CMK (cell line): Measurements from ENCODE around the gene CCNT1.

ENCODE experiments used
- DNase-seq: peaks from one replicate; pipeline ENCODE4 v3.0.0-alpha.2; 2010; ENCODE audit warnings: low read depth

Gene CCNT1

DNA sequence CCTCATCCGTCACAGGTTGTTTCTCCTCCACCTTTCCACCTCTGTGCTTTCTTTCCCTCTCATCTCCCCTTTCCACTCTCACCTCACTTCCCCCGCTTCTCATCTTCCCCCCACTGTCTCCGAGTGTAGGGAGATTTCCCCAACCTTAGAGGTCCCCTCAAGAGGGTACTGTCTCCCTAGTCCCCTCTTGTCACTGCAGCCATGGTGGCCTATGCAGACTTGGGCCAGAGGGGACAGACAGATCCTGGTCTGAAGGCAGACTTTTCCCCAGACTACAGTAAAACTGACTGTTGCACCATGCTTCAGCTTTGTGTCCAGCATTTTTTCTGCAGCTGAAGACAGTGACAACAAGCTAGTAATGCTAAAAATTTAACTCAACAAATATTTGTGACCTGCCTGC, 75.7 kb downstream of the CCNT1 start:
- DNase-seq: no peak

- no peak for DNase-seq
Measured at GRCh38 chr12:48640428-48640827, 76.1 kb downstream of the CCNT1 start.
